GM23338 (cell line): Measurements from ENCODE around the gene MEI1. TPM values are rescaled to one million over a fixed set of nuclear protein-coding genes. Genes with fewer than 3 reads are reported as not detected.

Source experiments
- ATAC-seq: fragments of 200-7000 bp; cut with Tn5 transposase; 3 replicates; pipeline ENCODE4 v1.9.1; 2020
- DNase-seq: peaks from one replicate; pipeline ENCODE4 v3.0.0-alpha.2; 2015; ENCODE audit warnings: low spot score
- H2AFZ ChIP-seq: fragments of 200-600 bp; sonication (generic); 2 replicates; pipeline ENCODE4 v1.8.0; 2016; ENCODE audit warnings: antibody characterized with exemption, mild to moderate bottlenecking, moderate library complexity
- H3F3A ChIP-seq: fragments of 200-600 bp; sonication (generic); replicated peaks from 2 replicates; pipeline ENCODE4 v1.8.0; 2017; ENCODE audit warnings: antibody characterized with exemption, mixed run types, low read depth
- H3K27ac ChIP-seq: fragments of 200-600 bp; sonication (generic); 2 replicates; pipeline ENCODE4 v1.6.1; 2016; ENCODE audit warnings: low read depth
- H3K27me3 ChIP-seq: fragments of 200-600 bp; sonication (generic); 2 replicates; pipeline ENCODE4 v1.8.0; 2016; ENCODE audit warnings: mild to moderate bottlenecking, mixed run types, moderate library complexity; ENCODE audit not compliant: insufficient read depth
- H3K36me3 ChIP-seq: fragments of 200-600 bp; sonication (generic); 2 replicates; pipeline ENCODE4 v1.8.0; 2016; ENCODE audit warnings: mild to moderate bottlenecking; ENCODE audit not compliant: insufficient read depth
- H3K4me1 ChIP-seq: fragments of 200-600 bp; sonication (generic); 2 replicates; pipeline ENCODE4 v1.8.0; 2016; ENCODE audit warnings: mild to moderate bottlenecking, moderate library complexity; ENCODE audit not compliant: insufficient read depth
- H3K4me2 ChIP-seq: fragments of 200-600 bp; sonication (generic); 2 replicates; pipeline ENCODE4 v1.7.1; 2017; ENCODE audit warnings: mixed run types
- H3K4me3 ChIP-seq: fragments of 200-600 bp; sonication (generic); 2 replicates; pipeline ENCODE4 v1.6.1; 2016; ENCODE audit warnings: mixed run types
- H3K79me2 ChIP-seq: fragments of 200-600 bp; sonication (generic); replicated peaks from 2 replicates; pipeline ENCODE4 v1.8.0; 2017; ENCODE audit warnings: mild to moderate bottlenecking; ENCODE audit not compliant: insufficient read depth
- H3K9me2 ChIP-seq: fragments of 200-600 bp; sonication (generic); 2 replicates; pipeline ENCODE4 v1.8.0; 2017; ENCODE audit not compliant: insufficient read depth
- H4K20me1 ChIP-seq: fragments of 200-600 bp; sonication (generic); replicated peaks from 2 replicates; pipeline ENCODE4 v1.8.0; 2017; ENCODE audit warnings: mild to moderate bottlenecking; ENCODE audit not compliant: insufficient read depth
- H3K27ac Mint-ChIP-seq: 2 replicates; pipeline ENCODE4 v1.8.0; 2020; ENCODE audit warnings: inconsistent platforms, mild to moderate bottlenecking, moderate library complexity, mixed read lengths
- H3K27me3 Mint-ChIP-seq: 3 replicates; pipeline ENCODE4 v1.8.0; 2022; ENCODE audit warnings: low read depth, mild to moderate bottlenecking, moderate library complexity, mixed read lengths, inconsistent platforms; ENCODE audit not compliant: insufficient read depth, poor library complexity
- H3K36me3 Mint-ChIP-seq: 3 replicates; pipeline ENCODE4 v1.8.0; 2021; ENCODE audit warnings: low read depth, mild to moderate bottlenecking, inconsistent platforms, moderate library complexity, mixed read lengths
- H3K4me1 Mint-ChIP-seq: 3 replicates; pipeline ENCODE4 v1.8.0; 2020; ENCODE audit warnings: mild to moderate bottlenecking, inconsistent platforms, mixed read lengths
- H3K4me3 Mint-ChIP-seq: 3 replicates; pipeline ENCODE4 v1.8.0; 2021; ENCODE audit warnings: moderate library complexity, mild to moderate bottlenecking, inconsistent platforms, mixed read lengths
- H3K9me3 Mint-ChIP-seq: 3 replicates; pipeline ENCODE4 v1.8.0; 2020; ENCODE audit warnings: moderate library complexity, mild to moderate bottlenecking, inconsistent platforms, mixed read lengths
- CREB1 ChIP-seq: fragments of 250-450 bp; sonication (Bioruptor Pico); IDR thresholded peaks from 2 replicates; pipeline ENCODE4 v1.5.0; 2020; ENCODE audit warnings: low read depth, mild to moderate bottlenecking, moderate library complexity
- EZH2 ChIP-seq: fragments of 200-600 bp; sonication (generic); IDR thresholded peaks from one replicate; pipeline ENCODE4 v1.8.0; 2017; ENCODE audit warnings: antibody characterized with exemption, mild to moderate bottlenecking, low read depth; ENCODE audit not compliant: unreplicated experiment
- POLR2AphosphoS5 ChIP-seq: IDR thresholded peaks from 2 replicates; pipeline ENCODE4 v1.6.1; 2016; ENCODE audit warnings: antibody characterized with exemption, low read depth
- STAT1 ChIP-seq: IDR thresholded peaks from one replicate; pipeline ENCODE4 v1.6.1; 2016; ENCODE audit warnings: antibody characterized with exemption; ENCODE audit not compliant: unreplicated experiment
- polyA plus RNA-seq: library from polyadenylated mRNA; unstranded; fragments of >200 nt; fragmentation: Nextera tagmentation; extraction: Ambion mirVana; gene quantifications from 2 replicates; pipeline ENCODE4 v1.2.1, GENCODE V29; 2016
- total RNA-seq: library from RNA; depleted of rRNA; stranded (reverse); fragments of >200 nt; shearing (Covaris generic); gene quantifications from 2 replicates; pipeline ENCODE4 v1.2.3, GENCODE V29; 2014
- TF ChIP-seq, protein P1 (sequence below): IDR thresholded peaks from 2 replicates; pipeline ENCODE4 v1.6.1; 2016; ENCODE audit warnings: antibody characterized with exemption
- TF ChIP-seq, protein P2 (sequence below): fragments of 250-450 bp; sonication (Bioruptor Pico); IDR thresholded peaks from 2 replicates; pipeline ENCODE4 v1.5.0; 2020; ENCODE audit warnings: mild to moderate bottlenecking, moderate library complexity
- TF ChIP-seq, protein P3 (sequence below), 2 experiments: fragments of 200-600 bp in 1 of 2; sonication (generic) in 1 of 2; conservative IDR thresholded peaks; 2 replicates each; pipeline versions ENCODE4 v1.5.1 to v1.6.1; 2016 to 2017; ENCODE audit warnings: antibody characterized with exemption in 2 of 2, low read depth in 2 of 2, mild to moderate bottlenecking in 2 of 2, moderate library complexity in 1 of 2

Gene MEI1
- total and polyA plus RNA-seq, 2 experiments from 2014 or later: 0.28 to 0.87 TPM

DNA sequence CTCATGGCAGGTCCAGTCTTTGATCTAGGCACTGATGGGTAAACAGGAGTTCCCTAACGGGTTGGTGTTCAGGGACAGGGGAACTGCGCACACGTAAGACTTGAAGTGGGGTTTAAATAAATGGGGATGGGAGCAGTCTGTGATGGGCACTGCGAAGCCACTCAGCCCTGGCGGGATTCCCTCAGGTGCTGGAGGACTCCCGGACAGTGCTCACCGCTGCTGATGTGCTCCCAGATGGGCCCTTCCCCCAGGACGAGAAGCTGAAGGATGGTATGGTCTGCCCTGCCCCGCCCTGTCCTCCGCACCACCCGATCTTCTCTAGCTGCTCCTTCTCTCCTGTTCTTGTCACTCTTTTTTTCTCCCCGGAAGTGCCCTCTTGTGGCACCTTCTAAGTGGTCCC, 110.7 kb downstream of the MEI1 start:
- H3K4me1 ChIP-seq: no peaks in the 10 kb centered on the region
- H3F3A ChIP-seq: no peaks in the 10 kb centered on the region
- ATAC-seq: no peak
- H3K79me2 ChIP-seq: peaks cover 32% of the 10 kb centered on the region
- H3K27ac ChIP-seq: no peak overlapping the region
- no peaks in the 10 kb centered on the region for H3K36me3 ChIP-seq
- no peak overlapping the region for H3K4me3 ChIP-seq
- no peak for TF ChIP-seq POLR2AphosphoS5
- TF ChIP-seq, protein P1, sequence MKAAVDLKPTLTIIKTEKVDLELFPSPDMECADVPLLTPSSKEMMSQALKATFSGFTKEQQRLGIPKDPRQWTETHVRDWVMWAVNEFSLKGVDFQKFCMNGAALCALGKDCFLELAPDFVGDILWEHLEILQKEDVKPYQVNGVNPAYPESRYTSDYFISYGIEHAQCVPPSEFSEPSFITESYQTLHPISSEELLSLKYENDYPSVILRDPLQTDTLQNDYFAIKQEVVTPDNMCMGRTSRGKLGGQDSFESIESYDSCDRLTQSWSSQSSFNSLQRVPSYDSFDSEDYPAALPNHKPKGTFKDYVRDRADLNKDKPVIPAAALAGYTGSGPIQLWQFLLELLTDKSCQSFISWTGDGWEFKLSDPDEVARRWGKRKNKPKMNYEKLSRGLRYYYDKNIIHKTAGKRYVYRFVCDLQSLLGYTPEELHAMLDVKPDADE: no peak
- TF ChIP-seq, protein P2, sequence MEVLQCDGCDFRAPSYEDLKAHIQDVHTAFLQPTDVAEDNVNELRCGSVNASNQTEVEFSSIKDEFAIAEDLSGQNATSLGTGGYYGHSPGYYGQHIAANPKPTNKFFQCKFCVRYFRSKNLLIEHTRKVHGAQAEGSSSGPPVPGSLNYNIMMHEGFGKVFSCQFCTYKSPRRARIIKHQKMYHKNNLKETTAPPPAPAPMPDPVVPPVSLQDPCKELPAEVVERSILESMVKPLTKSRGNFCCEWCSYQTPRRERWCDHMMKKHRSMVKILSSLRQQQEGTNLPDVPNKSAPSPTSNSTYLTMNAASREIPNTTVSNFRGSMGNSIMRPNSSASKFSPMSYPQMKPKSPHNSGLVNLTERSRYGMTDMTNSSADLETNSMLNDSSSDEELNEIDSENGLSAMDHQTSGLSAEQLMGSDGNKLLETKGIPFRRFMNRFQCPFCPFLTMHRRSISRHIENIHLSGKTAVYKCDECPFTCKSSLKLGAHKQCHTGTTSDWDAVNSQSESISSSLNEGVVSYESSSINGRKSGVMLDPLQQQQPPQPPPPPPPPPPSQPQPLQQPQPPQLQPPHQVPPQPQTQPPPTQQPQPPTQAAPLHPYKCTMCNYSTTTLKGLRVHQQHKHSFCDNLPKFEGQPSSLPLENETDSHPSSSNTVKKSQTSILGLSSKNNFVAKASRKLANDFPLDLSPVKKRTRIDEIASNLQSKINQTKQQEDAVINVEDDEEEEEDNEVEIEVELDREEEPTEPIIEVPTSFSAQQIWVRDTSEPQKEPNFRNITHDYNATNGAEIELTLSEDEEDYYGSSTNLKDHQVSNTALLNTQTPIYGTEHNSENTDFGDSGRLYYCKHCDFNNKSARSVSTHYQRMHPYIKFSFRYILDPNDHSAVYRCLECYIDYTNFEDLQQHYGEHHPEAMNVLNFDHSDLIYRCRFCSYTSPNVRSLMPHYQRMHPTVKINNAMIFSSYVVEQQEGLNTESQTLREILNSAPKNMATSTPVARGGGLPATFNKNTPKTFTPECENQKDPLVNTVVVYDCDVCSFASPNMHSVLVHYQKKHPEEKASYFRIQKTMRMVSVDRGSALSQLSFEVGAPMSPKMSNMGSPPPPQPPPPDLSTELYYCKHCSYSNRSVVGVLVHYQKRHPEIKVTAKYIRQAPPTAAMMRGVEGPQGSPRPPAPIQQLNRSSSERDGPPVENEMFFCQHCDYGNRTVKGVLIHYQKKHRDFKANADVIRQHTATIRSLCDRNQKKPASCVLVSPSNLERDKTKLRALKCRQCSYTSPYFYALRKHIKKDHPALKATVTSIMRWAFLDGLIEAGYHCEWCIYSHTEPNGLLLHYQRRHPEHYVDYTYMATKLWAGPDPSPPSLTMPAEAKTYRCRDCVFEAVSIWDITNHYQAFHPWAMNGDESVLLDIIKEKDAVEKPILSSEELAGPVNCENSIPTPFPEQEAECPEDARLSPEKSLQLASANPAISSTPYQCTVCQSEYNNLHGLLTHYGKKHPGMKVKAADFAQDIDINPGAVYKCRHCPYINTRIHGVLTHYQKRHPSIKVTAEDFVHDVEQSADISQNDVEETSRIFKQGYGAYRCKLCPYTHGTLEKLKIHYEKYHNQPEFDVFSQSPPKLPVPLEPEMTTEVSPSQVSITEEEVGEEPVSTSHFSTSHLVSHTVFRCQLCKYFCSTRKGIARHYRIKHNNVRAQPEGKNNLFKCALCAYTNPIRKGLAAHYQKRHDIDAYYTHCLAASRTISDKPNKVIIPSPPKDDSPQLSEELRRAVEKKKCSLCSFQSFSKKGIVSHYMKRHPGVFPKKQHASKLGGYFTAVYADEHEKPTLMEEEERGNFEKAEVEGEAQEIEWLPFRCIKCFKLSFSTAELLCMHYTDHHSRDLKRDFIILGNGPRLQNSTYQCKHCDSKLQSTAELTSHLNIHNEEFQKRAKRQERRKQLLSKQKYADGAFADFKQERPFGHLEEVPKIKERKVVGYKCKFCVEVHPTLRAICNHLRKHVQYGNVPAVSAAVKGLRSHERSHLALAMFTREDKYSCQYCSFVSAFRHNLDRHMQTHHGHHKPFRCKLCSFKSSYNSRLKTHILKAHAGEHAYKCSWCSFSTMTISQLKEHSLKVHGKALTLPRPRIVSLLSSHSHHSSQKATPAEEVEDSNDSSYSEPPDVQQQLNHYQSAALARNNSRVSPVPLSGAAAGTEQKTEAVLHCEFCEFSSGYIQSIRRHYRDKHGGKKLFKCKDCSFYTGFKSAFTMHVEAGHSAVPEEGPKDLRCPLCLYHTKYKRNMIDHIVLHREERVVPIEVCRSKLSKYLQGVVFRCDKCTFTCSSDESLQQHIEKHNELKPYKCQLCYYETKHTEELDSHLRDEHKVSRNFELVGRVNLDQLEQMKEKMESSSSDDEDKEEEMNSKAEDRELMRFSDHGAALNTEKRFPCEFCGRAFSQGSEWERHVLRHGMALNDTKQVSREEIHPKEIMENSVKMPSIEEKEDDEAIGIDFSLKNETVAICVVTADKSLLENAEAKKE (CRISPR knock-in tag): no peak
- no peak for TF ChIP-seq CREB1
- TF ChIP-seq, protein P3, sequence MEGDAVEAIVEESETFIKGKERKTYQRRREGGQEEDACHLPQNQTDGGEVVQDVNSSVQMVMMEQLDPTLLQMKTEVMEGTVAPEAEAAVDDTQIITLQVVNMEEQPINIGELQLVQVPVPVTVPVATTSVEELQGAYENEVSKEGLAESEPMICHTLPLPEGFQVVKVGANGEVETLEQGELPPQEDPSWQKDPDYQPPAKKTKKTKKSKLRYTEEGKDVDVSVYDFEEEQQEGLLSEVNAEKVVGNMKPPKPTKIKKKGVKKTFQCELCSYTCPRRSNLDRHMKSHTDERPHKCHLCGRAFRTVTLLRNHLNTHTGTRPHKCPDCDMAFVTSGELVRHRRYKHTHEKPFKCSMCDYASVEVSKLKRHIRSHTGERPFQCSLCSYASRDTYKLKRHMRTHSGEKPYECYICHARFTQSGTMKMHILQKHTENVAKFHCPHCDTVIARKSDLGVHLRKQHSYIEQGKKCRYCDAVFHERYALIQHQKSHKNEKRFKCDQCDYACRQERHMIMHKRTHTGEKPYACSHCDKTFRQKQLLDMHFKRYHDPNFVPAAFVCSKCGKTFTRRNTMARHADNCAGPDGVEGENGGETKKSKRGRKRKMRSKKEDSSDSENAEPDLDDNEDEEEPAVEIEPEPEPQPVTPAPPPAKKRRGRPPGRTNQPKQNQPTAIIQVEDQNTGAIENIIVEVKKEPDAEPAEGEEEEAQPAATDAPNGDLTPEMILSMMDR (conservative IDR thresholded peaks at IDR 0.05; ENCODE audit: low read depth in 2 of 2): no peak
- TF ChIP-seq STAT1: no peak
- TF ChIP-seq EZH2: no peak
- H3K27me3 ChIP-seq: no peaks in the 10 kb centered on the region
- H3K4me1 Mint-ChIP-seq: no peaks in the 10 kb centered on the region
- DNase-seq: no peak
- no peak overlapping the region for H3K4me2 ChIP-seq
- no peaks in the 10 kb centered on the region for H3K9me3 Mint-ChIP-seq
- no peaks in the 10 kb centered on the region for H3K9me2 ChIP-seq
- H4K20me1 ChIP-seq: peaks cover 7% of the 10 kb centered on the region
- H3K4me3 Mint-ChIP-seq: no peak overlapping the region
- H3K27ac Mint-ChIP-seq: no peak overlapping the region
- H2AFZ ChIP-seq: no peak overlapping the region
- no peaks in the 10 kb centered on the region for H3K27me3 Mint-ChIP-seq
- peaks cover 20% of the 10 kb centered on the region for H3K36me3 Mint-ChIP-seq
